HG02885 (cell line): ENCODE measurements around the gene ELF3.
"Not testable (repeated sequence)": the region's sequence is repeated elsewhere in the genome, so short reads cannot be mapped to it uniquely, and the experiment has no call there.

Experiments used
- ATAC-seq: cut with Tn5 transposase; IDR thresholded peaks from one replicate; pipeline ENCODE4 v1.9.1; 2021; ENCODE audit warnings: mild to moderate bottlenecking; ENCODE audit not compliant: unreplicated experiment, poor library complexity

Gene ELF3

GRCh38 chr1:202007805-202008489 is 2.4 kb upstream of the ELF3 start:
- ATAC-seq, result no peak

- ATAC-seq, result no peak
Measured at GRCh38 chr1:202009326-202010179, 834 bp upstream of the ELF3 start.

- ATAC-seq, result no peak
Measured at GRCh38 chr1:202011994-202012393, 1.6 kb downstream of the ELF3 start.

- ATAC-seq, result no peak
Measured at GRCh38 chr1:202012544-202013478, 2.4 kb downstream of the ELF3 start.

GRCh38 chr1:202013603-202014002 is 3.2 kb downstream of the ELF3 start:
- ATAC-seq, result no peak

- no peak for ATAC-seq
Measured at GRCh38 chr1:202014060-202014459, 3.7 kb downstream of the ELF3 start.

GRCh38 chr1:202014915-202015661 is 4.7 kb downstream of the ELF3 start:
- no peak for ATAC-seq

GRCh38 chr1:202015662-202015937 is 5.2 kb downstream of the ELF3 start:
- no peak for ATAC-seq

- ATAC-seq, result no peak
Measured at GRCh38 chr1:202016022-202016810, 5.8 kb downstream of the ELF3 start.

GRCh38 chr1:202016811-202017748 is 6.7 kb downstream of the ELF3 start:
- no peak for ATAC-seq

GRCh38 chr1:202017749-202018467 is 7.5 kb downstream of the ELF3 start:
- ATAC-seq, result no peak

GRCh38 chr1:202018468-202019234 is 8.3 kb downstream of the ELF3 start:
- no peak for ATAC-seq

- not testable (repeated sequence) for ATAC-seq
Measured at GRCh38 chr1:202019235-202019558, 8.8 kb downstream of the ELF3 start.

GRCh38 chr1:202023001-202023433 is 12.6 kb downstream of the ELF3 start:
- no peak for ATAC-seq

- no peak for ATAC-seq
Measured at GRCh38 chr1:202029171-202029665, 18.8 kb downstream of the ELF3 start.

- no peak for ATAC-seq
Measured at GRCh38 chr1:202029727-202030126, 19.3 kb downstream of the ELF3 start.

- ATAC-seq, result no peak
Measured at GRCh38 chr1:202031796-202032195, 21.4 kb downstream of the ELF3 start.
